Brain microvascular endothelial cell (primary cell): Measurements from ENCODE around the gene ACSL6.

Experiments
- DNase-seq: peaks from one replicate; pipeline ENCODE4 v3.0.0-alpha.2; 2020
- H3K27ac ChIP-seq: fragments of 250-450 bp; sonication (Bioruptor Pico); 2 replicates; pipeline ENCODE4 v1.5.1; 2020; ENCODE audit warnings: mild to moderate bottlenecking, moderate library complexity
- H3K27me3 ChIP-seq: fragments of 250-450 bp; sonication (Bioruptor Pico); replicated peaks from 2 replicates; pipeline ENCODE4 v1.5.1; 2020; ENCODE audit warnings: mild to moderate bottlenecking
- H3K36me3 ChIP-seq: fragments of 250-450 bp; sonication (Bioruptor Pico); replicated peaks from 2 replicates; pipeline ENCODE4 v1.5.1; 2020; ENCODE audit warnings: mild to moderate bottlenecking
- H3K4me3 ChIP-seq: 2 replicates; pipeline ENCODE4 v1.5.1; 2011; ENCODE audit warnings: low read depth, mild to moderate bottlenecking, control low read depth, low read length, moderate library complexity
- CTCF ChIP-seq: IDR thresholded peaks from 2 replicates; pipeline ENCODE4 v1.5.1; 2011; ENCODE audit warnings: low read depth, mild to moderate bottlenecking, moderate library complexity, low read length, control low read depth, inconsistent platforms; ENCODE audit errors: missing control alignments
- in situ Hi-C: cut with HindIII; loops from 2 replicates; pipeline ENCODE4 v1.10.0; 2017; ENCODE audit warnings: low sequenced_read_pairs, low pct_ligation_motif_present

ACSL6 gene

GRCh38 chr5:132002757-132003156 is 8.7 kb downstream of the ACSL6 start:
- Histone ChIP-seq H3K27me3 (no peaks in the 10 kb centered on the region), H3K27ac (no peak overlapping the region)
- in situ Hi-C loops, result loop anchor here (25.0 kb wide), 1 partner anchor 415 kb away; no protein-coding TSS in a partner anchor

GRCh38 chr5:132001647-132002561 is 9.6 kb downstream of the ACSL6 start:
- Histone ChIP-seq H3K4me3 (no peak overlapping the region), H3K27ac (no peak overlapping the region), H3K27me3 (no peaks in the 10 kb centered on the region), H3K36me3 (no peaks in the 10 kb centered on the region)
- no peak for TF ChIP-seq CTCF
- in situ Hi-C loops, result loop anchor here (25.0 kb wide), 1 partner anchor 415 kb away; no protein-coding TSS in a partner anchor
- DNase-seq, result peak; percentile 43

More at GRCh38 chr5:132002757-132003156, 8.7 kb downstream of the ACSL6 start:
- Histone ChIP-seq H3K36me3 (no peaks in the 10 kb centered on the region), H3K4me3 (no peak overlapping the region)
- TF ChIP-seq CTCF, result no peak
- DNase-seq, result no peak

GRCh38 chr5:132000677-132001453 is 10.6 kb downstream of the ACSL6 start:
- no peak for TF ChIP-seq CTCF
- Histone ChIP-seq H3K4me3 (no peak overlapping the region), H3K27ac (no peak overlapping the region), H3K27me3 (no peaks in the 10 kb centered on the region), H3K36me3 (no peaks in the 10 kb centered on the region)
- in situ Hi-C loops, result loop anchor here (25.0 kb wide), 1 partner anchor 414 kb away; no protein-coding TSS in a partner anchor
- no peak for DNase-seq

- TF ChIP-seq CTCF, result no peak
- no peaks in the 10 kb centered on the region for H3K36me3 ChIP-seq
- in situ Hi-C loops, result loop anchor here (25.0 kb wide), 1 partner anchor 413 kb away; no protein-coding TSS in a partner anchor
Measured at GRCh38 chr5:132000241-132000490, 11.3 kb downstream of the ACSL6 start.

GRCh38 chr5:131999441-132000240 is 11.8 kb downstream of the ACSL6 start:
- DNase-seq, result no peak
- in situ Hi-C loops, result loop anchor here (25.0 kb wide), 1 partner anchor 412 kb away; no protein-coding TSS in a partner anchor
- Histone ChIP-seq H3K27me3 (no peaks in the 10 kb centered on the region), H3K4me3 (no peak overlapping the region), H3K36me3 (no peaks in the 10 kb centered on the region), H3K27ac (no peak overlapping the region)
- no peak for TF ChIP-seq CTCF

More at GRCh38 chr5:132000241-132000490, 11.3 kb downstream of the ACSL6 start:
- no peaks in the 10 kb centered on the region for H3K27me3 ChIP-seq
- no peak for DNase-seq
- no peak overlapping the region for H3K4me3 ChIP-seq
- no peak overlapping the region for H3K27ac ChIP-seq
